Lower leg skin (tissue), 4 donors: ENCODE results near the gene R3HDM2. TPM values are rescaled to one million over a fixed set of nuclear protein-coding genes. Genes with fewer than 3 reads are reported as not detected.

Source experiments
- DNase-seq, 2 donors: peaks; one replicate each; pipeline ENCODE4 v3.0.0-alpha.2; 2019; ENCODE audit warnings: low spot score in 2 of 2
- H3K4me3 ChIP-seq: fragments of 200-600 bp; sonication (generic); 2 replicates; pipeline ENCODE4 v1.5.1; 2017; ENCODE audit warnings: mild to moderate bottlenecking, low read depth; ENCODE audit not compliant: poor library complexity, severe bottlenecking
- CTCF ChIP-seq, 3 donors: fragments of 450-650 bp; IDR thresholded peaks; one replicate each; pipeline ENCODE4 v1.5.1; 2016; ENCODE audit warnings: antibody characterized with exemption in 3 of 3, mild to moderate bottlenecking in 3 of 3, moderate library complexity in 2 of 3
- POLR2A ChIP-seq, 2 donors: fragments of 450-650 bp; IDR thresholded peaks; one replicate each; pipeline ENCODE4 v1.6.1; 2016 to 2017; ENCODE audit warnings: antibody characterized with exemption in 2 of 2, mild to moderate bottlenecking in 1 of 2, moderate library complexity in 1 of 2
- WGBS, 2 donors: methylation state at CpG; one replicate each; pipeline ENCODE4 v1.1.5; 2018; 5-methylcytosine and 5-hydroxymethylcytosine counted together
- intact Hi-C: fragments of 100-400 bp; cut with DNase I; formaldehyde crosslinking; loops from one replicate; pipeline ENCODE4 v1.15.0; 2023; ENCODE audit warnings: low total_unique reads
- total RNA-seq, 4 donors: library from RNA; depleted of rRNA; stranded (reverse); fragments of >200 nt; gene quantifications; one replicate each; pipeline ENCODE4 v1.1.0, GENCODE V29; 2016

R3HDM2 gene
- total RNA-seq, 4 donors from 2014 or later, result 37.2 to 64.6 (median 54.3) TPM

GRCh38 chr12:57377103-57377840 is 53.6 kb downstream of the R3HDM2 start:
- intact Hi-C loops, result no loop called here
- TF ChIP-seq POLR2A (IDR thresholded peaks at IDR 0.05), result no peak
- TF ChIP-seq CTCF (IDR thresholded peaks at IDR 0.05), result no peak
- H3K4me3 ChIP-seq, result no peak overlapping the region
- 67 to 71% methylated on average over 3 of the region's 3 CpGs for WGBS, 2 donors
- no peak for DNase-seq

GRCh38 chr12:57372233-57372632 is 58.6 kb downstream of the R3HDM2 start:
- 50 to 51% methylated on average over 4 of the region's 4 CpGs for WGBS, 2 donors
- TF ChIP-seq POLR2A (IDR thresholded peaks at IDR 0.05), result no peak
- no peak for TF ChIP-seq CTCF (IDR thresholded peaks at IDR 0.05)
- no peak for DNase-seq
- intact Hi-C loops, result no loop called here
- no peak overlapping the region for H3K4me3 ChIP-seq

GRCh38 chr12:57370696-57371095 is 60.1 kb downstream of the R3HDM2 start:
- no peak overlapping the region for H3K4me3 ChIP-seq
- no peak for DNase-seq
- intact Hi-C loops, result no loop called here
- 83 to 86% methylated on average over 1 of the region's 1 CpG for WGBS, 2 donors
- TF ChIP-seq CTCF (IDR thresholded peaks at IDR 0.05) (no peak), POLR2A (IDR thresholded peaks at IDR 0.05) (no peak)

DNA sequence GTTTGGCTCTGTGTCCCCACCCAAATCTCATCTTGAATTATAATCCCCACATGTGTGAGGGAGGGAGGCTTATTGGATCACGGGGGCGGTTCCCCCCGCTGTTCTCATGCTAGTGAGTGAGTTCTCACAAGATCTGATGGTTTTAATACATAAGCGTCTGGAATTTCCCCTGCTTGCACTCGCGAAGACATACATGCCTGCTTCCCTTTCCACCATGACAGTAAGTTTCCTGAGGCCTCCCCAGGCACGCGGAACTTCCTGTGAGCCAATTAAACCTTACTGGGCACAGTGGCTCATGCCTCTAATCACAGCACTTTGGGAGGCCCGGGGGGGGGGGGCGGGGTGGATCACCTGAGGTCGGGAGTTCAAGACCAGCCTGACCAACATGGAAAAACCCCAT is 60.8 kb downstream of the R3HDM2 start:
- intact Hi-C loops, result no loop called here
- no peak for TF ChIP-seq POLR2A (IDR thresholded peaks at IDR 0.05)
- no peak for TF ChIP-seq CTCF (IDR thresholded peaks at IDR 0.05)
- DNase-seq, result peak in 1 of 2 donors; percentile 54
- no peak overlapping the region for H3K4me3 ChIP-seq
- WGBS, 2 donors, result 92 to 94% methylated on average over 11 of the region's 11 CpGs

GRCh38 chr12:57369202-57369601 is 61.6 kb downstream of the R3HDM2 start:
- WGBS, 2 donors, result 90 to 91% methylated on average over 3 of the region's 3 CpGs
- TF ChIP-seq CTCF (IDR thresholded peaks at IDR 0.05), result no peak
- TF ChIP-seq POLR2A (IDR thresholded peaks at IDR 0.05), result no peak
- intact Hi-C loops, result no loop called here
- no peak for DNase-seq
- H3K4me3 ChIP-seq, result no peak overlapping the region
